HCT116 (cell line): ENCODE data around the gene TTBK1. TPM values are rescaled to one million over a fixed set of nuclear protein-coding genes. Genes with fewer than 3 reads are reported as not detected.

ENCODE experiments used
- ATAC-seq: fragments of 200-7000 bp; cut with Tn5 transposase; 2 replicates; pipeline ENCODE4 v1.9.1; 2020; ENCODE audit warnings: mild to moderate bottlenecking, moderate library complexity
- BruUV-seq: library from RNA; stranded (reverse); fragments of 400-500 nt; replicated peaks from 2 replicates; lab custom pipeline; 2021; lab: Mats Ljungman, UMichigan
- CTCF ChIA-PET: fragments of 300-600 bp; sonication (Branson Sonifier 250); formaldehyde crosslinking; loops from one replicate; lab custom pipeline; 2021; ENCODE audit warnings: antibody characterized with exemption; lab: Charles Lee
- POLR2A ChIA-PET: fragments of 300-600, 350-600 bp; sonication (Branson Sonifier 250); formaldehyde crosslinking; loops from one replicate; lab custom pipeline; 2021; ENCODE audit warnings: antibody characterized with exemption; lab: Charles Lee
- RAD21 ChIA-PET, 2 experiments: fragments of 300-600 bp; sonication (Branson Sonifier 250); formaldehyde crosslinking; loops; one replicate each; lab custom pipeline; 2023; ENCODE audit warnings: low total read pairs in 2 of 2; ENCODE audit not compliant: uncharacterized antibody in 2 of 2, unreplicated experiment in 2 of 2, low non-redundant PET in 1 of 2; lab: Charles Lee
- DNase-seq: peaks from one replicate; pipeline ENCODE4 v3.0.0-alpha.2; 2010; ENCODE audit warnings: low read depth, low spot score
- H2AFZ ChIP-seq: fragments of 200-600 bp; shearing (Covaris generic), sonication (generic); 2 replicates; pipeline ENCODE4 v1.6.1; 2017; ENCODE audit warnings: low read depth, mixed run types, mixed read lengths, antibody characterized with exemption, low read length; ENCODE audit not compliant: poor library complexity, severe bottlenecking
- H3K27ac ChIP-seq: 2 replicates; pipeline ENCODE4 v1.5.1; 2012; ENCODE audit warnings: low read depth, low read length
- H3K27me3 ChIP-seq: fragments of 200-600 bp; sonication (generic); 2 replicates; pipeline ENCODE4 v1.6.1; 2016; ENCODE audit warnings: mixed run types, low read length, mixed read lengths; ENCODE audit not compliant: insufficient read depth
- H3K36me3 ChIP-seq, 2 experiments: fragments of 200-500 bp in 1 of 2; fragments of 200-600 bp in 1 of 2; sonication (Bioruptor generic) in 1 of 2; sonication (generic) in 1 of 2; 2 replicates each; pipeline versions ENCODE4 v1.5.1 to v1.6.1; 2014 to 2016; ENCODE audit warnings: low read length in 2 of 2, inconsistent platforms in 1 of 2, mixed read lengths in 1 of 2, mixed run types in 1 of 2; ENCODE audit not compliant: insufficient read depth in 2 of 2, control insufficient read depth in 1 of 2
- H3K4me1 ChIP-seq, 2 experiments: fragments of 200-600 bp in 1 of 2; sonication (generic) in 1 of 2; 2 replicates each; pipeline versions ENCODE4 v1.5.1 to v1.6.1; 2012 to 2017; ENCODE audit warnings: low read length in 2 of 2, inconsistent platforms in 1 of 2, mild to moderate bottlenecking in 1 of 2, mixed read lengths in 1 of 2, mixed run types in 1 of 2, moderate library complexity in 1 of 2; ENCODE audit not compliant: insufficient read depth in 2 of 2, control insufficient read depth in 1 of 2
- H3K4me2 ChIP-seq: fragments of 200-600 bp; sonication (generic); 2 replicates; pipeline ENCODE4 v1.6.1; 2017; ENCODE audit warnings: mixed run types, low read length, mixed read lengths
- H3K4me3 ChIP-seq, 2 experiments: fragments of 200-600 bp in 1 of 2; sonication (generic) in 1 of 2; replicated peaks in 1 of 2; 2 replicates each; pipeline ENCODE4 v1.5.1; 2011 to 2016; ENCODE audit warnings: low read length in 2 of 2, control low read depth in 1 of 2, low read depth in 1 of 2, mild to moderate bottlenecking in 1 of 2, mixed read lengths in 1 of 2, mixed run types in 1 of 2
- H3K79me2 ChIP-seq: fragments of 200-600 bp; sonication (generic); 2 replicates; pipeline ENCODE4 v1.6.1; 2017; ENCODE audit warnings: mild to moderate bottlenecking, mixed run types, low read length, moderate library complexity, mixed read lengths; ENCODE audit not compliant: insufficient read depth
- H3K9ac ChIP-seq: fragments of 200-600 bp; sonication (generic); 2 replicates; pipeline ENCODE4 v1.6.1; 2016; ENCODE audit warnings: low read length, mixed read lengths
- H3K9me2 ChIP-seq: fragments of 200-600 bp; sonication (generic), shearing (Covaris generic); 2 replicates; pipeline ENCODE4 v1.6.1; 2017; ENCODE audit warnings: mixed run types, mild to moderate bottlenecking, moderate library complexity; ENCODE audit not compliant: insufficient read depth
- H3K9me3 ChIP-seq, 2 experiments: fragments of 200-500 bp in 1 of 2; fragments of 200-600 bp in 1 of 2; sonication (Bioruptor generic) in 1 of 2; sonication (generic) in 1 of 2; 2 replicates each; pipeline ENCODE4 v1.6.1; 2014 to 2017; ENCODE audit warnings: low read length in 2 of 2, mixed read lengths in 2 of 2, inconsistent platforms in 1 of 2, low read depth in 1 of 2, mild to moderate bottlenecking in 1 of 2, mixed run types in 1 of 2, moderate library complexity in 1 of 2; ENCODE audit not compliant: control insufficient read depth in 1 of 2, insufficient read depth in 1 of 2
- H4K20me1 ChIP-seq: fragments of 200-600 bp; sonication (generic), shearing (Covaris generic); 2 replicates; pipeline ENCODE4 v1.6.1; 2017; ENCODE audit warnings: mixed run types, mild to moderate bottlenecking, moderate library complexity; ENCODE audit not compliant: insufficient read depth
- CBX3 ChIP-seq: IDR thresholded peaks from 2 replicates; pipeline ENCODE4 v1.6.1; 2012; ENCODE audit warnings: low read depth
- EZH2 ChIP-seq: fragments of 200-600 bp; sonication (generic); IDR thresholded peaks from 2 replicates; pipeline ENCODE4 v1.6.1; 2017; ENCODE audit warnings: antibody characterized with exemption, mixed run types
- FOSL1 ChIP-seq: IDR thresholded peaks from 2 replicates; pipeline ENCODE4 v1.6.1; 2012; ENCODE audit warnings: low read depth
- JUND ChIP-seq: IDR thresholded peaks from 2 replicates; pipeline ENCODE4 v1.6.1; 2012
- MAX ChIP-seq: IDR thresholded peaks from 2 replicates; pipeline ENCODE4 v1.6.1; 2012
- POLR2A ChIP-seq: IDR thresholded peaks from 2 replicates; pipeline ENCODE4 v1.7.0; 2011; ENCODE audit warnings: borderline replicate concordance; ENCODE audit not compliant: insufficient read depth, insufficient read length; ENCODE audit errors: extremely low read depth
- POLR2AphosphoS5 ChIP-seq: IDR thresholded peaks from 2 replicates; pipeline ENCODE4 v1.6.1; 2011; ENCODE audit warnings: mild to moderate bottlenecking, low read depth, low read length, moderate library complexity
- SIN3A ChIP-seq: IDR thresholded peaks from 2 replicates; pipeline ENCODE4 v1.6.1; 2012; ENCODE audit warnings: low read depth
- SP1 ChIP-seq: IDR thresholded peaks from 2 replicates; pipeline ENCODE4 v1.6.1; 2012; ENCODE audit warnings: low read depth
- SRF ChIP-seq: IDR thresholded peaks from 2 replicates; pipeline ENCODE4 v1.6.1; 2012; ENCODE audit warnings: low read depth
- TCF7L2 ChIP-seq: IDR thresholded peaks from 2 replicates; pipeline ENCODE4 v1.7.0; 2011; ENCODE audit warnings: borderline replicate concordance, inconsistent platforms; ENCODE audit not compliant: insufficient read depth, insufficient read length; ENCODE audit errors: extremely low read depth
- YY1 ChIP-seq: IDR thresholded peaks from 2 replicates; pipeline ENCODE4 v1.6.1; 2011; ENCODE audit warnings: low read length, low read depth, moderate library complexity, mild to moderate bottlenecking; ENCODE audit not compliant: insufficient replicate concordance; ENCODE audit errors: extremely low read depth
- ZBTB33 ChIP-seq: IDR thresholded peaks from 2 replicates; pipeline ENCODE4 v1.6.1; 2011; ENCODE audit warnings: mild to moderate bottlenecking, low read length, moderate library complexity; ENCODE audit not compliant: insufficient replicate concordance; ENCODE audit errors: extremely low read depth
- ZFX ChIP-seq: fragments of 450-650 bp; IDR thresholded peaks from 2 replicates; pipeline ENCODE4 v1.6.1; 2017
- ZNF274 ChIP-seq: fragments of 200-500 bp; sonication (Bioruptor generic); IDR thresholded peaks from 2 replicates; pipeline ENCODE4 v1.6.1; 2014; ENCODE audit warnings: mild to moderate bottlenecking, low read depth, low read length, inconsistent platforms
- intact Hi-C: fragments of 100-400 bp; cut with micrococcal nuclease; formaldehyde crosslinking; loops from 2 replicates; pipeline ENCODE4 v1.10.0; 2022
- total RNA-seq: library from RNA; stranded (reverse); gene quantifications from one replicate; pipeline ENCODE4 v1.2.1, GENCODE V29; 2021; ENCODE audit not compliant: unreplicated experiment
- TF ChIP-seq, protein P1 (sequence below): IDR thresholded peaks from 2 replicates; pipeline ENCODE4 v1.6.1; 2012; ENCODE audit warnings: low read depth
- TF ChIP-seq, protein P2 (sequence below), 3 experiments: fragments of 200-600 bp in 1 of 3; sonication (generic) in 1 of 3; IDR thresholded peaks in 2 of 3; conservative IDR thresholded peaks in 1 of 3; 2 replicates each; pipeline ENCODE4 v1.5.1; 2012 to 2017; ENCODE audit warnings: low read depth in 2 of 3, low read length in 2 of 3, antibody characterized with exemption in 1 of 3, borderline replicate concordance in 1 of 3, control low read depth in 1 of 3, mild to moderate bottlenecking in 1 of 3, mixed read lengths in 1 of 3, mixed run types in 1 of 3, moderate library complexity in 1 of 3; ENCODE audit not compliant: insufficient read depth in 1 of 3
- TF ChIP-seq, protein P3 (sequence below): IDR thresholded peaks from 2 replicates; pipeline ENCODE4 v1.6.1; 2012

Gene TTBK1
- total RNA-seq, 1 experiment from 2014 or later = not detected

GRCh38 chr6:43331470-43331869 lies 88.2 kb downstream of the TTBK1 start:
- Histone ChIP-seq H4K20me1 (no peaks in the 10 kb centered on the region), H3K9ac (no peak overlapping the region), H3K27ac (no peak overlapping the region), H3K79me2 (no peaks in the 10 kb centered on the region), H2AFZ (no peak overlapping the region), H3K27me3 (no peaks in the 10 kb centered on the region), H3K4me1 (peaks cover 4 to 14% of the 10 kb centered on the region in 2 experiments; a peak in 3 of 4 replicates), H3K36me3 (no peaks in the 10 kb centered on the region), H3K4me3 (no peak overlapping the region), H3K9me2 (no peaks in the 10 kb centered on the region), H3K4me2 (no peak overlapping the region), H3K9me3 (no peaks in the 10 kb centered on the region)
- POLR2A ChIA-PET = no interaction called here
- RAD21 ChIA-PET = no interaction called here
- DNase-seq = no peak
- no peak for ATAC-seq
- no TSS peak for BruUV-seq
- TF ChIP-seq TCF7L2 (no peak), ZFX (no peak), SRF (no peak), CBX3 (no peak), FOSL1 (no peak), MAX (no peak), JUND (no peak), YY1 (no peak), EZH2 (no peak), ZNF274 (no peak), SIN3A (no peak), POLR2A (no peak), SP1 (no peak), ZBTB33 (no peak), POLR2AphosphoS5 (no peak)
- TF ChIP-seq, protein P1, sequence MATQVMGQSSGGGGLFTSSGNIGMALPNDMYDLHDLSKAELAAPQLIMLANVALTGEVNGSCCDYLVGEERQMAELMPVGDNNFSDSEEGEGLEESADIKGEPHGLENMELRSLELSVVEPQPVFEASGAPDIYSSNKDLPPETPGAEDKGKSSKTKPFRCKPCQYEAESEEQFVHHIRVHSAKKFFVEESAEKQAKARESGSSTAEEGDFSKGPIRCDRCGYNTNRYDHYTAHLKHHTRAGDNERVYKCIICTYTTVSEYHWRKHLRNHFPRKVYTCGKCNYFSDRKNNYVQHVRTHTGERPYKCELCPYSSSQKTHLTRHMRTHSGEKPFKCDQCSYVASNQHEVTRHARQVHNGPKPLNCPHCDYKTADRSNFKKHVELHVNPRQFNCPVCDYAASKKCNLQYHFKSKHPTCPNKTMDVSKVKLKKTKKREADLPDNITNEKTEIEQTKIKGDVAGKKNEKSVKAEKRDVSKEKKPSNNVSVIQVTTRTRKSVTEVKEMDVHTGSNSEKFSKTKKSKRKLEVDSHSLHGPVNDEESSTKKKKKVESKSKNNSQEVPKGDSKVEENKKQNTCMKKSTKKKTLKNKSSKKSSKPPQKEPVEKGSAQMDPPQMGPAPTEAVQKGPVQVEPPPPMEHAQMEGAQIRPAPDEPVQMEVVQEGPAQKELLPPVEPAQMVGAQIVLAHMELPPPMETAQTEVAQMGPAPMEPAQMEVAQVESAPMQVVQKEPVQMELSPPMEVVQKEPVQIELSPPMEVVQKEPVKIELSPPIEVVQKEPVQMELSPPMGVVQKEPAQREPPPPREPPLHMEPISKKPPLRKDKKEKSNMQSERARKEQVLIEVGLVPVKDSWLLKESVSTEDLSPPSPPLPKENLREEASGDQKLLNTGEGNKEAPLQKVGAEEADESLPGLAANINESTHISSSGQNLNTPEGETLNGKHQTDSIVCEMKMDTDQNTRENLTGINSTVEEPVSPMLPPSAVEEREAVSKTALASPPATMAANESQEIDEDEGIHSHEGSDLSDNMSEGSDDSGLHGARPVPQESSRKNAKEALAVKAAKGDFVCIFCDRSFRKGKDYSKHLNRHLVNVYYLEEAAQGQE = no peak
- TF ChIP-seq, protein P2, sequence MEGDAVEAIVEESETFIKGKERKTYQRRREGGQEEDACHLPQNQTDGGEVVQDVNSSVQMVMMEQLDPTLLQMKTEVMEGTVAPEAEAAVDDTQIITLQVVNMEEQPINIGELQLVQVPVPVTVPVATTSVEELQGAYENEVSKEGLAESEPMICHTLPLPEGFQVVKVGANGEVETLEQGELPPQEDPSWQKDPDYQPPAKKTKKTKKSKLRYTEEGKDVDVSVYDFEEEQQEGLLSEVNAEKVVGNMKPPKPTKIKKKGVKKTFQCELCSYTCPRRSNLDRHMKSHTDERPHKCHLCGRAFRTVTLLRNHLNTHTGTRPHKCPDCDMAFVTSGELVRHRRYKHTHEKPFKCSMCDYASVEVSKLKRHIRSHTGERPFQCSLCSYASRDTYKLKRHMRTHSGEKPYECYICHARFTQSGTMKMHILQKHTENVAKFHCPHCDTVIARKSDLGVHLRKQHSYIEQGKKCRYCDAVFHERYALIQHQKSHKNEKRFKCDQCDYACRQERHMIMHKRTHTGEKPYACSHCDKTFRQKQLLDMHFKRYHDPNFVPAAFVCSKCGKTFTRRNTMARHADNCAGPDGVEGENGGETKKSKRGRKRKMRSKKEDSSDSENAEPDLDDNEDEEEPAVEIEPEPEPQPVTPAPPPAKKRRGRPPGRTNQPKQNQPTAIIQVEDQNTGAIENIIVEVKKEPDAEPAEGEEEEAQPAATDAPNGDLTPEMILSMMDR (IDR thresholded peaks at IDR 0.05 in 2 of 3, conservative IDR thresholded peaks at IDR 0.05 in 1 of 3; ENCODE audit: borderline replicate concordance in 1 of 3, insufficient read depth in 1 of 3, low read depth in 2 of 3, low read length in 2 of 3) = no peak
- TF ChIP-seq, protein P3, sequence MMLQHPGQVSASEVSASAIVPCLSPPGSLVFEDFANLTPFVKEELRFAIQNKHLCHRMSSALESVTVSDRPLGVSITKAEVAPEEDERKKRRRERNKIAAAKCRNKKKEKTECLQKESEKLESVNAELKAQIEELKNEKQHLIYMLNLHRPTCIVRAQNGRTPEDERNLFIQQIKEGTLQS = no peak
- intact Hi-C loops = no loop called here
- CTCF ChIA-PET = no interaction called here
